Tibial nerve (tissue), 4 donors: ENCODE measurements around the gene RAPGEF2. TPM values are rescaled to one million over a fixed set of nuclear protein-coding genes. Genes with fewer than 3 reads are reported as not detected.

Experiments
- DNase-seq, 2 donors: peaks; one replicate each; pipeline ENCODE4 v3.0.0-alpha.2; 2019; ENCODE audit warnings: low spot score in 2 of 2
- H3K27ac ChIP-seq, 4 donors: fragments of 200-600 bp; sonication (generic) in 3 of 4; one replicate each; pipeline ENCODE4 v1.5.1; 2017 to 2019; ENCODE audit warnings: mild to moderate bottlenecking in 1 of 4
- H3K27me3 ChIP-seq, 2 donors: fragments of 200-600 bp; sonication (generic) in 1 of 2; one replicate each; pipeline versions ENCODE4 v1.5.1 to v1.6.0; 2017 to 2019
- H3K36me3 ChIP-seq, 3 donors: fragments of 200-600 bp; sonication (generic); one replicate each; pipeline ENCODE4 v1.5.1; 2018 to 2019
- H3K4me1 ChIP-seq, 4 donors: fragments of 200-600 bp; sonication (generic) in 3 of 4; one replicate each; pipeline ENCODE4 v1.5.1; 2017 to 2019
- H3K4me3 ChIP-seq, 4 donors: fragments of 200-600 bp; sonication (generic) in 3 of 4; one replicate each; pipeline ENCODE4 v1.5.1; 2017 to 2019; ENCODE audit warnings: mild to moderate bottlenecking in 1 of 4, moderate library complexity in 1 of 4
- H3K9me3 ChIP-seq, 4 donors: fragments of 200-600 bp; sonication (generic) in 3 of 4; one replicate each; pipeline ENCODE4 v1.5.1; 2017 to 2019
- EP300 ChIP-seq, 2 donors: sonication (generic); formaldehyde crosslinking; IDR thresholded peaks; one replicate each; pipeline ENCODE4 v1.6.1; 2017; ENCODE audit warnings: antibody characterized with exemption in 2 of 2, mild to moderate bottlenecking in 1 of 2
- POLR2A ChIP-seq, 2 donors: fragments of 450-650 bp; IDR thresholded peaks; one replicate each; pipeline ENCODE4 v1.6.1; 2017; ENCODE audit warnings: antibody characterized with exemption in 2 of 2, mild to moderate bottlenecking in 2 of 2, moderate library complexity in 2 of 2
- WGBS, 2 donors: methylation state at CpG; one replicate each; pipeline ENCODE4 v1.1.5; 2018; 5-methylcytosine and 5-hydroxymethylcytosine counted together
- total RNA-seq, 4 donors: library from RNA; depleted of rRNA; stranded (reverse); fragments of >200 nt; gene quantifications; one replicate each; pipeline ENCODE4 v1.1.0, GENCODE V29; 2016
- TF ChIP-seq, protein P1 (sequence below), 5 experiments: fragments of 200-600 bp in 3 of 5; fragments of 450-650 bp in 2 of 5; sonication (generic) in 3 of 5; IDR thresholded peaks; one replicate each; pipeline ENCODE4 v1.5.1; 2016 to 2019; ENCODE audit warnings: antibody characterized with exemption in 5 of 5, mild to moderate bottlenecking in 3 of 5, moderate library complexity in 2 of 5

RAPGEF2 gene
- total RNA-seq, 4 donors from 2014 or later: 61.0 to 81.5 (median 69.5) TPM

DNA sequence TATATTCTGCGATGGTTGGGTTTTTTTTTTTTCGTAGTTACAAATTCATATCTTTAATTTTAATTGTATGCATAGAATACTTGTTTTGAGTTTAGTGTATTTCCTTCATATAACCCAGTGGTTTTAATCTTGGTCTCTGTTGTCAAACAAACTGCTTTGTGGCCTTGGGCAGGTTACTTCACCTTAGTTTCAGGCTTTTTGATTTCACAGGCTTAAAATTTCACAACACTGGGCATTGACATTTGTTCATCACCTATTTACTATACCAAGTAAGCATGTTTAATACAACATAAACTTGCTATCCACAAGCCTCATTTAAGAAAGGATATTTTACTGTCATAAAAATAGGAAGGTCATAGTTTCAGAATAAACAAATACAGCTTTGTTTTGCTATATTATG lies 14.7 kb downstream of the RAPGEF2 start:
- peaks cover 0 to 6% (median 2%) of the 10 kb centered on the region in 4 donors for H3K9me3 ChIP-seq
- no peak overlapping the region for H3K27ac ChIP-seq
- H3K36me3 ChIP-seq: no peaks in the 10 kb centered on the region
- no peak overlapping the region for H3K4me3 ChIP-seq
- no peaks in the 10 kb centered on the region for H3K27me3 ChIP-seq
- 59 to 78% methylated on average over 2 of the region's 2 CpGs for WGBS, 2 donors
- no peak for DNase-seq
- H3K4me1 ChIP-seq: no peaks in the 10 kb centered on the region
- TF ChIP-seq EP300 (IDR thresholded peaks at IDR 0.05): no peak
- TF ChIP-seq, protein P1, sequence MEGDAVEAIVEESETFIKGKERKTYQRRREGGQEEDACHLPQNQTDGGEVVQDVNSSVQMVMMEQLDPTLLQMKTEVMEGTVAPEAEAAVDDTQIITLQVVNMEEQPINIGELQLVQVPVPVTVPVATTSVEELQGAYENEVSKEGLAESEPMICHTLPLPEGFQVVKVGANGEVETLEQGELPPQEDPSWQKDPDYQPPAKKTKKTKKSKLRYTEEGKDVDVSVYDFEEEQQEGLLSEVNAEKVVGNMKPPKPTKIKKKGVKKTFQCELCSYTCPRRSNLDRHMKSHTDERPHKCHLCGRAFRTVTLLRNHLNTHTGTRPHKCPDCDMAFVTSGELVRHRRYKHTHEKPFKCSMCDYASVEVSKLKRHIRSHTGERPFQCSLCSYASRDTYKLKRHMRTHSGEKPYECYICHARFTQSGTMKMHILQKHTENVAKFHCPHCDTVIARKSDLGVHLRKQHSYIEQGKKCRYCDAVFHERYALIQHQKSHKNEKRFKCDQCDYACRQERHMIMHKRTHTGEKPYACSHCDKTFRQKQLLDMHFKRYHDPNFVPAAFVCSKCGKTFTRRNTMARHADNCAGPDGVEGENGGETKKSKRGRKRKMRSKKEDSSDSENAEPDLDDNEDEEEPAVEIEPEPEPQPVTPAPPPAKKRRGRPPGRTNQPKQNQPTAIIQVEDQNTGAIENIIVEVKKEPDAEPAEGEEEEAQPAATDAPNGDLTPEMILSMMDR (IDR thresholded peaks at IDR 0.05): no peak
- no peak for TF ChIP-seq POLR2A (IDR thresholded peaks at IDR 0.05)

DNA sequence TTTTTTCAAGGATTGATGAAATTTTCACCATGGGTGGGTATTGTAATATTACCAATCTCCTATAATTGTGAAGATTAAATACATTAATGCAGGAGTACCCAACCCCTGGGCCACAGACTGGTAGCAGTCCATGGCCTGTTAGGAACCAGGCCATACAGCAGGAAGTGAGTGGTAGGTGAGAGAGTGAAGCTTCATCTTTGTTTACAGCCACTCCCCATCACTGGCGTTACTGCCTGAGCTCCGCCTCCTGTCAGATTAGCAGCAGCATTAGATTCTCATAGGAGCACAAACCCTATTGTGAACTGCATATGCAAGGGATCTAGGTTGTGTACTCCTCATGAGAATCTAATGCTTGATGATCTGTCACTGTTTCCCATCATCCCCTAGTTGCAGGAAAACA lies 15.1 kb downstream of the RAPGEF2 start:
- H3K27me3 ChIP-seq: no peaks in the 10 kb centered on the region
- no peak overlapping the region for H3K27ac ChIP-seq
- H3K36me3 ChIP-seq: no peaks in the 10 kb centered on the region
- no peak overlapping the region for H3K4me3 ChIP-seq
- TF ChIP-seq POLR2A (IDR thresholded peaks at IDR 0.05) (no peak), EP300 (IDR thresholded peaks at IDR 0.05) (no peak)
- TF ChIP-seq, protein P1 (IDR thresholded peaks at IDR 0.05): no peak
- no peaks in the 10 kb centered on the region for H3K4me1 ChIP-seq
- peaks cover 0 to 6% (median 2%) of the 10 kb centered on the region in 4 donors for H3K9me3 ChIP-seq
- 68 to 88% methylated on average over 2 of the region's 2 CpGs for WGBS, 2 donors
- no peak for DNase-seq

DNA sequence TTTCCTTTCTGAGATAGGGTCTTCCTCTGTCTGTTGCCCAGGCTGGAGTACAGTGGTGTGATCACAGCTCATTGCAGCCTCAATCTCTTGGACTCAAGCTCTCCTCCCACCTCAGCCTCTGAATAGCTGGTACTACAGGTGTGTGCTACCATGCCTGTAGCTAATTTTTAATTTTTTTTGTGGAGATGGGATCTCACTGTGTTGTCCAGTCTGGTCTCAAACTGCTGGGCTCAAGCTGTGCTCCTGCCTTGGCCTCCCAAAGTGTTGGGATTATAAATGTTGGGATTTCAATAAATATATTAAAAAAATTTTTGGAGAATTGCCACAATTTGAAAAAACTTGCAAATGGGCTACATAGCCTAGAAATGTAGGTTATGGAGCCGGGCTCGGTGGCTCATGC lies 18.5 kb downstream of the RAPGEF2 start:
- Histone ChIP-seq H3K4me3 (no peak overlapping the region), H3K4me1 (peaks cover 0 to 27% (median 0%) of the 10 kb centered on the region in 4 donors), H3K36me3 (no peaks in the 10 kb centered on the region), H3K27ac (no peak overlapping the region), H3K27me3 (no peaks in the 10 kb centered on the region), H3K9me3 (no peaks in the 10 kb centered on the region)
- no peak for TF ChIP-seq POLR2A (IDR thresholded peaks at IDR 0.05)
- TF ChIP-seq, protein P1 (IDR thresholded peaks at IDR 0.05): no peak
- no peak for TF ChIP-seq EP300 (IDR thresholded peaks at IDR 0.05)
- 100% methylated on average over 2 of the region's 2 CpGs for WGBS, 2 donors
- DNase-seq: no peak

DNA sequence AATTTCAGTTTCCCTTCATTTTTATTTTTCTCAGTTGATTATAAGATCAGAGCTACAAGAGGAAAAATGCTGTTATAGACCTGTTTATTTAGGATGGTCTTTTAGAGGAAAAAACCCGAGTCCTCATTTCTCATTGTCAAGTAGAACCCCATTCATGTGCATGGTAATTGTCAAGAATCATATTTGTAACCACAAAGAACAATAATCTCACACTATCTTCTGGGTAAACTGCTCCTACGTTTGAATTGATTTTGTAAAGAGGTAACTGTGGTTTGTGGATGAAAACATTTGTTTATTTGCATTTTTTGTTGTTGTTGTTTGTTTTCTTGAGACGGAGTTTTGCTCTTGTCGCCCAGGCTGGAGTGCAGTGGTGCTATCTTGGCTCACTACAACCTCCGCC lies 23.8 kb downstream of the RAPGEF2 start:
- H3K27ac ChIP-seq: no peak overlapping the region
- no peaks in the 10 kb centered on the region for H3K36me3 ChIP-seq
- TF ChIP-seq, protein P1 (IDR thresholded peaks at IDR 0.05): no peak
- TF ChIP-seq EP300 (IDR thresholded peaks at IDR 0.05): no peak
- TF ChIP-seq POLR2A (IDR thresholded peaks at IDR 0.05): no peak
- H3K4me3 ChIP-seq: no peak overlapping the region
- peaks cover 0 to 27% (median 0%) of the 10 kb centered on the region in 4 donors for H3K4me1 ChIP-seq
- WGBS, 2 donors: 78 to 87% methylated on average over 5 of the region's 5 CpGs
- DNase-seq: no peak
- no peaks in the 10 kb centered on the region for H3K9me3 ChIP-seq
- H3K27me3 ChIP-seq: no peaks in the 10 kb centered on the region

DNA sequence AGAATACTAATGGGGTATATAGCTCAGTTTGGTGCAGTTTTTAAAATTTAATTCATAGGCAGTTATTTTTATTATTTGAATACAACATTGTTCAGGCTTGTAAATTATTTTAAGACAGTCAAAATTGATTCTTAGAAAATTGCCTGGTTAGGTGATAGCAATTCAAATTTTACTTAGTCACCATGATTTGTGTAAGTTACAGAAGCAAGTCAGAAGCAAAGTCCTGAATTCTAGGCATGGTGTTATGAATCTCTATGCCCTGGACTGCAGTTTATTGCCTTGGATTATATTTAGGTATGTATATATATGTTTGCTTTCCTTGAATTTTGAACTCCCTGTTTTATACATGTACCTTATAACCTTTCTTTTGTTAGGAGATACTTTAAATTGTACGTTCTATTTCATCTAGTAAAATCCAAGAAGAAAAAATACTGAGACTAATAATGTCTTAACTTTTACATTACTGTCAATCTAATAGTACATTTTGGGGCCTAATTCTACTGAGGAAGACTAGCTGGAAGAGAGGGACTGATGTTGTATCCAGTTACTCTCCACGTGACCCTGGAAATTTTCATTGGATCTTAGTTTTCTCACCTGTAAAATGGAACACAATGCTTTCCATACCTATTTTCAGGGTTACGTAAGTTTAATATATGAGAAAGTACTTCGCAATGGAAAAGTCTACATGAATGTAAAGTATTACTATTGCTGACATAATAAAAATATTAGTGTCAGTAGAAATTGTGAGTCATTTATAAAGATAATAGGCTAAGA lies 25.1 kb downstream of the RAPGEF2 start:
- DNase-seq: no peak
- H3K36me3 ChIP-seq: no peaks in the 10 kb centered on the region
- no peak overlapping the region for H3K4me3 ChIP-seq
- TF ChIP-seq POLR2A (IDR thresholded peaks at IDR 0.05) (no peak), EP300 (IDR thresholded peaks at IDR 0.05) (no peak)
- TF ChIP-seq, protein P1 (IDR thresholded peaks at IDR 0.05): no peak
- WGBS, 2 donors: 92 to 95% methylated on average over 4 of the region's 4 CpGs
- no peaks in the 10 kb centered on the region for H3K27me3 ChIP-seq
- H3K9me3 ChIP-seq: no peaks in the 10 kb centered on the region
- H3K4me1 ChIP-seq: peaks cover 0 to 33% (median 0%) of the 10 kb centered on the region in 4 donors
- no peak overlapping the region for H3K27ac ChIP-seq
